ENCODE measurements around the gene TEX47.

DNA sequence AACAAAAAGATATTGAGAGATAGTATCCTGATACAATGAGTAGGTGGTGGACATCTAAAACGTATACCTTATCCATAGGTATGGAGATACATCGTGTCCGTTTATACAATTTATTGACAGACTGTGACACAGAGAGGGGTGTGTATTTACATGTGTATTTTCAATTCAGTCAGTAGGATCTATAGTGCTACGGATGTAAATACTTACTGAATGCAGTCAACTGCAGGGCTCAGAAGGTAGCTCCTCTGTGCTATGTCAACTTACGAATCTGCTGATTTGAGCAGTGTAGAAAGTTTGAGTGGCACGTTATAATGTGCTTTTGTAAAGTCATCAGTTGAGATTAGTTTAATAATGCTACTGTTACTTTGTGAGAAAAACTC lies 35.4 kb downstream of the TEX47 start:
- TF ChIP-seq EZH2 (IDR thresholded peaks at IDR 0.05; ENCODE audit: low read depth, unreplicated experiment): no peak
- TF ChIP-seq, protein P1, sequence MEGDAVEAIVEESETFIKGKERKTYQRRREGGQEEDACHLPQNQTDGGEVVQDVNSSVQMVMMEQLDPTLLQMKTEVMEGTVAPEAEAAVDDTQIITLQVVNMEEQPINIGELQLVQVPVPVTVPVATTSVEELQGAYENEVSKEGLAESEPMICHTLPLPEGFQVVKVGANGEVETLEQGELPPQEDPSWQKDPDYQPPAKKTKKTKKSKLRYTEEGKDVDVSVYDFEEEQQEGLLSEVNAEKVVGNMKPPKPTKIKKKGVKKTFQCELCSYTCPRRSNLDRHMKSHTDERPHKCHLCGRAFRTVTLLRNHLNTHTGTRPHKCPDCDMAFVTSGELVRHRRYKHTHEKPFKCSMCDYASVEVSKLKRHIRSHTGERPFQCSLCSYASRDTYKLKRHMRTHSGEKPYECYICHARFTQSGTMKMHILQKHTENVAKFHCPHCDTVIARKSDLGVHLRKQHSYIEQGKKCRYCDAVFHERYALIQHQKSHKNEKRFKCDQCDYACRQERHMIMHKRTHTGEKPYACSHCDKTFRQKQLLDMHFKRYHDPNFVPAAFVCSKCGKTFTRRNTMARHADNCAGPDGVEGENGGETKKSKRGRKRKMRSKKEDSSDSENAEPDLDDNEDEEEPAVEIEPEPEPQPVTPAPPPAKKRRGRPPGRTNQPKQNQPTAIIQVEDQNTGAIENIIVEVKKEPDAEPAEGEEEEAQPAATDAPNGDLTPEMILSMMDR (conservative IDR thresholded peaks at IDR 0.05; ENCODE audit: low read depth in 2 of 2): no peak
- no peak for TF ChIP-seq POLR2AphosphoS5 (IDR thresholded peaks at IDR 0.05; ENCODE audit: low read depth)
- no peak for TF ChIP-seq EZH2phosphoT487 (IDR thresholded peaks at IDR 0.05; ENCODE audit: unreplicated experiment)
- TF ChIP-seq CREB1 (CRISPR knock-in tag; IDR thresholded peaks at IDR 0.05; ENCODE audit: low read depth): no peak
- TF ChIP-seq STAT1 (IDR thresholded peaks at IDR 0.05; ENCODE audit: unreplicated experiment): no peak
- no peak for TF ChIP-seq ZNF114 (CRISPR knock-in tag; IDR thresholded peaks at IDR 0.05)
